Endothelial cell of umbilical vein (primary cell): ENCODE results near the gene PARM1.

Source experiments
- EZH2 ChIP-seq: IDR thresholded peaks from 2 replicates; pipeline ENCODE4 v1.6.1; 2012; ENCODE audit warnings: borderline replicate concordance, low read depth, mild to moderate bottlenecking, moderate library complexity, low read length, inconsistent platforms; ENCODE audit not compliant: severe bottlenecking
- MAX ChIP-seq: IDR thresholded peaks from 2 replicates; pipeline ENCODE4 v1.6.1; 2011; ENCODE audit not compliant: insufficient read depth, insufficient read length
- POLR2A ChIP-seq: IDR thresholded peaks from 2 replicates; pipeline ENCODE4 v1.6.1; 2012; ENCODE audit warnings: low read depth, mild to moderate bottlenecking, control low read depth, low read length
- POLR2AphosphoS5 ChIP-seq: IDR thresholded peaks from 2 replicates; pipeline ENCODE4 v1.6.1; 2012; ENCODE audit warnings: low read depth, mild to moderate bottlenecking, control low read depth, low read length, moderate library complexity; ENCODE audit not compliant: insufficient read depth
- TF ChIP-seq, protein P1 (sequence below), 2 donors: IDR thresholded peaks; 1 replicate in 1 of 2; 2 replicates in 1 of 2; pipeline ENCODE4 v1.5.1; 2011; ENCODE audit warnings: low read length in 2 of 2, mild to moderate bottlenecking in 2 of 2, moderate library complexity in 2 of 2, control low read depth in 1 of 2, inconsistent platforms in 1 of 2, low read depth in 1 of 2; ENCODE audit not compliant: insufficient read depth in 1 of 2; ENCODE audit errors: extremely low read depth in 1 of 2

GRCh38 chr4:75036046-75036830 is 103.3 kb downstream of the PARM1 start:
- TF ChIP-seq MAX (no peak), POLR2A (no peak), EZH2 (no peak), POLR2AphosphoS5 (no peak)
- TF ChIP-seq, protein P1, sequence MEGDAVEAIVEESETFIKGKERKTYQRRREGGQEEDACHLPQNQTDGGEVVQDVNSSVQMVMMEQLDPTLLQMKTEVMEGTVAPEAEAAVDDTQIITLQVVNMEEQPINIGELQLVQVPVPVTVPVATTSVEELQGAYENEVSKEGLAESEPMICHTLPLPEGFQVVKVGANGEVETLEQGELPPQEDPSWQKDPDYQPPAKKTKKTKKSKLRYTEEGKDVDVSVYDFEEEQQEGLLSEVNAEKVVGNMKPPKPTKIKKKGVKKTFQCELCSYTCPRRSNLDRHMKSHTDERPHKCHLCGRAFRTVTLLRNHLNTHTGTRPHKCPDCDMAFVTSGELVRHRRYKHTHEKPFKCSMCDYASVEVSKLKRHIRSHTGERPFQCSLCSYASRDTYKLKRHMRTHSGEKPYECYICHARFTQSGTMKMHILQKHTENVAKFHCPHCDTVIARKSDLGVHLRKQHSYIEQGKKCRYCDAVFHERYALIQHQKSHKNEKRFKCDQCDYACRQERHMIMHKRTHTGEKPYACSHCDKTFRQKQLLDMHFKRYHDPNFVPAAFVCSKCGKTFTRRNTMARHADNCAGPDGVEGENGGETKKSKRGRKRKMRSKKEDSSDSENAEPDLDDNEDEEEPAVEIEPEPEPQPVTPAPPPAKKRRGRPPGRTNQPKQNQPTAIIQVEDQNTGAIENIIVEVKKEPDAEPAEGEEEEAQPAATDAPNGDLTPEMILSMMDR (IDR thresholded peaks at IDR 0.05; ENCODE audit: extremely low read depth in 1 of 2, insufficient read depth in 1 of 2, low read depth in 1 of 2, low read length in 2 of 2): no peak
